PFSK-1 (cell line): ENCODE measurements around the gene NFATC2IP.

ENCODE experiments used
- FOXP2 ChIP-seq: optimal IDR thresholded peaks from 2 replicates; pipeline ENCODE3; 2011; ENCODE audit warnings: borderline replicate concordance, control low read depth, inconsistent platforms; ENCODE audit not compliant: insufficient read depth; ENCODE audit errors: extremely low read length, extremely low read depth
- POLR2AphosphoS5 ChIP-seq: IDR thresholded peaks from 2 replicates; pipeline ENCODE4 v1.6.1; 2012; ENCODE audit warnings: low read depth, mild to moderate bottlenecking, control low read depth, low read length, moderate library complexity
- REST ChIP-seq, 2 experiments: IDR thresholded peaks; 2 replicates each; pipeline versions ENCODE4 v1.6.1 to v1.8.0; 2011 to 2012; ENCODE audit warnings: low read depth in 2 of 2, low read length in 2 of 2, control low read depth in 1 of 2, inconsistent platforms in 1 of 2, mild to moderate bottlenecking in 1 of 2, moderate library complexity in 1 of 2; ENCODE audit not compliant: insufficient read depth in 1 of 2
- SIN3A ChIP-seq: IDR thresholded peaks from 2 replicates; pipeline ENCODE4 v1.6.1; 2012; ENCODE audit warnings: mild to moderate bottlenecking, low read length, moderate library complexity, borderline replicate concordance; ENCODE audit not compliant: insufficient read depth
- TAF1 ChIP-seq: IDR thresholded peaks from 2 replicates; pipeline ENCODE4 v1.6.1; 2012; ENCODE audit warnings: low read length, control low read depth, borderline replicate concordance; ENCODE audit not compliant: insufficient read depth

Gene NFATC2IP

GRCh38 chr16:28927815-28928214 is 22.9 kb upstream of the NFATC2IP start:
- TF ChIP-seq FOXP2: no peak
- TF ChIP-seq REST (IDR thresholded peaks at IDR 0.05; ENCODE audit: insufficient read depth in 1 of 2, low read depth in 2 of 2, low read length in 2 of 2): no peak
- TF ChIP-seq TAF1: no peak
- TF ChIP-seq SIN3A: no peak
- TF ChIP-seq POLR2AphosphoS5: no peak

GRCh38 chr16:28930203-28930602 is 20.5 kb upstream of the NFATC2IP start:
- TF ChIP-seq TAF1: no peak
- no peak for TF ChIP-seq FOXP2
- no peak for TF ChIP-seq SIN3A
- no peak for TF ChIP-seq REST (IDR thresholded peaks at IDR 0.05; ENCODE audit: insufficient read depth in 1 of 2, low read depth in 2 of 2, low read length in 2 of 2)
- no peak for TF ChIP-seq POLR2AphosphoS5

- TF ChIP-seq SIN3A: no peak
- no peak for TF ChIP-seq POLR2AphosphoS5
- no peak for TF ChIP-seq FOXP2
- no peak for TF ChIP-seq REST (IDR thresholded peaks at IDR 0.05; ENCODE audit: insufficient read depth in 1 of 2, low read depth in 2 of 2, low read length in 2 of 2)
- TF ChIP-seq TAF1: no peak
Measured at GRCh38 chr16:28930652-28931051, 20.1 kb upstream of the NFATC2IP start.

- TF ChIP-seq POLR2AphosphoS5: no peak
- TF ChIP-seq REST (IDR thresholded peaks at IDR 0.05; ENCODE audit: insufficient read depth in 1 of 2, low read depth in 2 of 2, low read length in 2 of 2): no peak
- no peak for TF ChIP-seq TAF1
- TF ChIP-seq SIN3A: no peak
- TF ChIP-seq FOXP2: no peak
Measured at GRCh38 chr16:28931801-28932225, 18.9 kb upstream of the NFATC2IP start, which contains the start of gene CD19. Gene CD19, plus strand, starts transcription at chr16:28931971. Its CDS starts 30 bp downstream, at chr16:28932001.
